HG02588 (cell line): Measurements from ENCODE around the gene SPATA31D4.

ENCODE experiments used
- ATAC-seq: cut with Tn5 transposase; IDR thresholded peaks from one replicate; pipeline ENCODE4 v1.9.1; 2021; ENCODE audit warnings: mild to moderate bottlenecking, moderate library complexity; ENCODE audit not compliant: unreplicated experiment

Gene SPATA31D4

GRCh38 chr9:81964218-81965171, 36.3 kb downstream of the SPATA31D4 start:
- ATAC-seq: no peak

- ATAC-seq: no peak
Measured at GRCh38 chr9:81968026-81968425, 39.8 kb downstream of the SPATA31D4 start.

GRCh38 chr9:81969971-81970370, 41.7 kb downstream of the SPATA31D4 start:
- no peak for ATAC-seq

GRCh38 chr9:81971727-81972126, 43.5 kb downstream of the SPATA31D4 start:
- no peak for ATAC-seq

GRCh38 chr9:81974764-81975163, 46.5 kb downstream of the SPATA31D4 start:
- ATAC-seq: no peak

DNA sequence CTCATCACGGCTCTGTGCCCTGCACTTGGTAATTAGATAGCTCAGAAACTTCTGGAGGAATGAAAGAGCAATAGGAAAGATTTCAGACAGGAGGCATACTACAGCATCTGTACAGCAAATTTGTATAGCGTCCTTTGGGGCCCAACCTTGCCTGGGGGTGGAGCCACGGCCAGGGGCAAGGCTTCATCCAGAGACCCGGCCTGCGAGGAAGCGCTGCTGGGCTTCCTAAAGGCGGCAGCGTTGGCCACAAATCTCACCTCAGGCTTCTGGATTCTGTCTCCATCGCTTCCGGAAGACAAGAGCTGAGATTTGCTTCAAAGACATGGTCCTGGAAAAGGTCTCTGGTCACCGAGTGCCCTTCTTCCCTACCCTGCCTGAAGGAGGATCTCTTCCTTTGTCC, 48.1 kb downstream of the SPATA31D4 start:
- ATAC-seq: no peak

DNA sequence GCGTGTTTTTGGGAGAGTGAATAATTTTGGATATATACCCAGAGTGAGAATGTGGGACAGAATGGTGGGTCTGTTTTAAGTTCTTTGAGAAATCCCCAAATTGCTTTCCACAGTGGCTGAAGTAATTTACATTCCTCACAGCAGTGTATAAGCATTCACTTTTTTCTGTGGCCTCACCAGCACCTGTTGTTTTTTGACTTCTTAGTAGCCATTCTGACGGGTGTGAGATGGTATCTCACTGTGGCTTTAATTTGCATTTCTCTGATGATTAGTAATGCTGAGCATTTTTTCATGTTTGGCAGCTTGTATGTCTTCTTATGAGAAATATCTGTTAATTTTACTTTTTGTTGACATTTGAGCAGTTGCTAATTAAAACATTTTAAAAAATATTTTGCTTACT, 51.0 kb downstream of the SPATA31D4 start:
- ATAC-seq: peak; percentile 86

DNA sequence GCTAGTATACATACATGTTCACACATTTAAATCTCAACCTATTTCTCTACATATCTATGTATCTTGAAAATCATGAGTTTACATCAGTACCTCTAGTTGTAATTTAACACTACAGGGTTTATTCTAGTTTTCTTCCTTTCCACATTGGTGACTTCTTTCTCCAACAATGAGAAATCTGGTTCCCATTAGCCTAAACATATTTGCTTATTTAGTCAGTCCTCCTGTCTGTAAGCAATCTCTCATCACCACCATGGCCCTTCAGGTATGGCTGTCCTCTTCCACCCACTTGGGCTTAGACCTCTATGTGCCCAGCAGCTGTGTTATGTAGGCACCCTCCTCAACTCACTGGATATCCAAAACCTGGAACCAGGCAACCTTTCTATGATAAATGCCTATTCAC, 52.3 kb downstream of the SPATA31D4 start:
- ATAC-seq: no peak

GRCh38 chr9:81981883-81982282, 53.7 kb downstream of the SPATA31D4 start:
- ATAC-seq: no peak
